Astrocyte (in vitro differentiated cells and primary cell): Measurements from ENCODE around the gene DGKZ.

Source experiments
- CTCF ChIP-seq: IDR thresholded peaks from 2 replicates; pipeline ENCODE4 v1.5.1; 2011; ENCODE audit warnings: low read depth, mild to moderate bottlenecking, inconsistent platforms, low read length, moderate library complexity; ENCODE audit not compliant: insufficient read depth
- EZH2 ChIP-seq: IDR thresholded peaks from 2 replicates; pipeline ENCODE4 v1.6.1; 2012; ENCODE audit warnings: mild to moderate bottlenecking, low read length, inconsistent platforms; ENCODE audit not compliant: insufficient read depth

GRCh38 chr11:46299451-46299961 lies 47.8 kb upstream of the DGKZ start:
- TF ChIP-seq CTCF (no peak), EZH2 (no peak)
